ENCODE results near the gene CCDC192.

Gene CCDC192

DNA sequence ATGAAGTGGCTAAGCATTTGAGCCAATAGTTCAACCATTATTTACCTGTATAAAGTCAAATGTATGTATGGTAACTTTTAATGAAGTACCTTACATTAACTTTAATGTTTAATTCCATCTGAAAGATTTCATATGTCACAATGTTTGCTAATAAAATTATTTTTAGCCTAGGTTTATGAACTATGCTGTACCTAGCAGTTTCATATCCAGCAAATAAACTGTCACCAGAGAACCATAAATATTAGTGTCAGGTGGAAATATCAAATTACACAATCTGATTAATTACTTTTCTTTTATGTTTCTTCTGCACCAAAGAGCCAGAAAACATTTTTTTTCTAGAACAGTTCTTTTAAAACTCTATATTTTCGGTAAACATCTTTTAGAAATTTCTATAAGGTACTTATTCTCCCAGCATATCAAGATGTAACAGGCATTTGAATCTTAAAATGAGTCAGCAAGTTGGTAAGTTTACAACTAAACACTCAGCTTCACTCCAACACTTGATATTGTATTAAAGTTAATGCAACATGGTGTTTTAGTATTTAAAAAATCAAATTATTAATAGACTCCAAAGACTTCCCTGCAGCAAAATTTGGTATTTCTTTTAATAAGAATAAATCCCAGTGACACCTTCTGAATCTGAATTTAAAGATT, 8.5 kb upstream of the CCDC192 start:
- no peak for DNase-seq (ENCODE audit: extremely low read depth, insufficient read length)
- TF ChIP-seq, protein P1, sequence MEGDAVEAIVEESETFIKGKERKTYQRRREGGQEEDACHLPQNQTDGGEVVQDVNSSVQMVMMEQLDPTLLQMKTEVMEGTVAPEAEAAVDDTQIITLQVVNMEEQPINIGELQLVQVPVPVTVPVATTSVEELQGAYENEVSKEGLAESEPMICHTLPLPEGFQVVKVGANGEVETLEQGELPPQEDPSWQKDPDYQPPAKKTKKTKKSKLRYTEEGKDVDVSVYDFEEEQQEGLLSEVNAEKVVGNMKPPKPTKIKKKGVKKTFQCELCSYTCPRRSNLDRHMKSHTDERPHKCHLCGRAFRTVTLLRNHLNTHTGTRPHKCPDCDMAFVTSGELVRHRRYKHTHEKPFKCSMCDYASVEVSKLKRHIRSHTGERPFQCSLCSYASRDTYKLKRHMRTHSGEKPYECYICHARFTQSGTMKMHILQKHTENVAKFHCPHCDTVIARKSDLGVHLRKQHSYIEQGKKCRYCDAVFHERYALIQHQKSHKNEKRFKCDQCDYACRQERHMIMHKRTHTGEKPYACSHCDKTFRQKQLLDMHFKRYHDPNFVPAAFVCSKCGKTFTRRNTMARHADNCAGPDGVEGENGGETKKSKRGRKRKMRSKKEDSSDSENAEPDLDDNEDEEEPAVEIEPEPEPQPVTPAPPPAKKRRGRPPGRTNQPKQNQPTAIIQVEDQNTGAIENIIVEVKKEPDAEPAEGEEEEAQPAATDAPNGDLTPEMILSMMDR (IDR thresholded peaks at IDR 0.05; ENCODE audit: insufficient read depth, low read length, poor library complexity, severe bottlenecking) = no peak
- Histone ChIP-seq H3K36me3 (ENCODE audit: control insufficient read depth, insufficient read depth, low read length) (no peaks in the 10 kb centered on the region), H3K4me3 (replicated peaks; ENCODE audit: low read depth, low read length) (no peak overlapping the region), H3K27me3 (replicated peaks; ENCODE audit: control insufficient read depth, insufficient read depth, low read length) (no peaks in the 10 kb centered on the region)

DNA sequence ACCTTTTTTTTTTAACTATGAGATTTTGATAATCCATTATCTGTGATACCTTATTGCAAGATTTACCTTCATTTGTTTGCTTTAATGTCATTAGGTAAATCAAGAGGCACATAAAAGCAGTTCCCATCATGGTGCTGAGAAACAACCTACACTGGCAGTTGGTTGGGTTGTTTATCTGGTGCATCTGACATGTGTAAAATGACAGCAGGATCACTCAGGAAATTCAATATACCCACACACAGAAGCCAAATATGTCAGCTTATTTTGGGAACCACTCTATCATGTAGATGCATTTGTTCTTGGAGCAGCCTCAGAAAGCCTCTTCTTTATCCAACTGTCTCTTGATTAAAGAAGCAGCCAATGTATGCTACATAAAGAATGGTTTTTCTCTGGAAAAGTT, 7.8 kb upstream of the CCDC192 start:
- no peak for DNase-seq (ENCODE audit: extremely low read depth, insufficient read length)
- TF ChIP-seq, protein P1 (IDR thresholded peaks at IDR 0.05; ENCODE audit: insufficient read depth, low read length, poor library complexity, severe bottlenecking) = no peak
- no peak overlapping the region for H3K4me3 ChIP-seq (replicated peaks; ENCODE audit: low read depth, low read length)
- no peaks in the 10 kb centered on the region for H3K27me3 ChIP-seq (replicated peaks; ENCODE audit: control insufficient read depth, insufficient read depth, low read length)
- H3K36me3 ChIP-seq (ENCODE audit: control insufficient read depth, insufficient read depth, low read length) = no peaks in the 10 kb centered on the region

DNA sequence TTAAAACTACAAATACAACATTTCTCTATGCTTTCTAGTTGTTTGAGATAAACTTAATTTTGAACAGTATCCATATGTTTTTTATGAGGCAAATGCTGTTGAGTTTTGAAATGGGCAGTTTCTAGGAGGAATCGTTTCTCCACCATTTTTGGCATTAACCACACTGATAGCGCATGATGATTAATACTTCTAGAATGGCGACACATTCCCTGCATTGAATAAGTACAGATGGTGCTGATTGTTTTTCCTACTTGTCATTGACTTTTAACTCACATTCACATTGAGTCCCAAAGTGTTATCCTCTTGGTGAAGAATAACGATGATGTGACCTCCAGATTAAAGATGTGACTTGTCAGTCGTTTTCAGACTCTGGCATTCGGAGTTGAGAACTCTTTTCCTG, 6.5 kb upstream of the CCDC192 start:
- Histone ChIP-seq H3K36me3 (ENCODE audit: control insufficient read depth, insufficient read depth, low read length) (no peaks in the 10 kb centered on the region), H3K27me3 (replicated peaks; ENCODE audit: control insufficient read depth, insufficient read depth, low read length) (no peaks in the 10 kb centered on the region), H3K4me3 (replicated peaks; ENCODE audit: low read depth, low read length) (no peak overlapping the region)
- TF ChIP-seq, protein P1 (IDR thresholded peaks at IDR 0.05; ENCODE audit: insufficient read depth, low read length, poor library complexity, severe bottlenecking) = no peak
- DNase-seq (ENCODE audit: extremely low read depth, insufficient read length) = no peak

DNA sequence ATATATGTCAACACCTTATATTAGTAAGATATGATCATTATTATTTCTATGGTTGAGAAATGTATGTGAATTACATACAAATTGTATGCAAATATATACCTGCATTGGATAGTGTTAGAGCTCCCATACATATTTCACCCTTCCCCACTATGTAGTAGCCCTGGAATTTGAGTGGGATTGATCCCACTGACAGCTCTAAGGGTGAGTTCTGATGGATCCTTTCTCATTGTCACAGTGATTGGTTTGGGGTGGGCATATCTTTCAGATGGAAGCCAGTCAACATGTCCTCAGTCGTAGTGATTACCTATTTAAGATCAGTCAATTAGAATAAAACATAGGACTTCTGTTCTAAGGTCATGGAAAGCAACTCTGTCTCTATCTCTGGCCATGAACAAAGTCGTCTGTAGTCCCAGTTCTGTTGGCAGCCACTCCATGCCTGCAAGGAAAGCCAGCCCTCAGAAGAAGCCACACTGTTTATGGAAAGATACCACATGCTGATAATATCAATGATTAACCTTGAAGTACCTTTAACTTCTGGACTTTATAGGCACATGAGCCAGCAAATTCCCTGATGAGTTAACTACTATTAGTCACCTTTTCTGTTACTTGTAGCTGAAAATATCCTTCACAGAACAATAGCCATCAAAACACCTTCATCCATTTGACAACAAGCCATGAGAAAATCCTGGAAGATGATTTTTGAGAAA, 5.1 kb upstream of the CCDC192 start:
- H3K4me3 ChIP-seq (replicated peaks; ENCODE audit: low read depth, low read length) = no peak overlapping the region
- DNase-seq (ENCODE audit: extremely low read depth, insufficient read length) = no peak
- H3K36me3 ChIP-seq (ENCODE audit: control insufficient read depth, insufficient read depth, low read length) = no peaks in the 10 kb centered on the region
- TF ChIP-seq, protein P1 (IDR thresholded peaks at IDR 0.05; ENCODE audit: insufficient read depth, low read length, poor library complexity, severe bottlenecking) = no peak
- H3K27me3 ChIP-seq (replicated peaks; ENCODE audit: control insufficient read depth, insufficient read depth, low read length) = no peaks in the 10 kb centered on the region

DNA sequence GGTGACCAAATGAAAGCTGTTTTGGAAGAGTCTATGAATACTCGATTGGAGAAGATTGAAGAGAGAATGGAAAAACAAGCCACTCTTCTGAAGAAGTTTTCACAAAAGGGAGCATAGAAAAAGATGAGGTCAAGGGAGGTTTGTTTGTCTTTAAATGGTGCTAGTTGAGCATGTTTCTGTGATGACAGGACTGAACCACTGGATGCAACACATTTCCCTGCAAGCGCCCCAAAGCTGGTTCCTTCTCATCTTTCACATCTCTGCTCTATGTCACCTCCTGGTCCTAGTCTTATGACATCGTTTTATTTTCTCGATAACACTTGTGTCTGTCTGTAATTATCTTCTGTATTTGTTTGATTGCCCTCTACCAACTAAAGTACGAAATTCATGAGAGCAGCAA, 3.8 kb upstream of the CCDC192 start:
- Histone ChIP-seq H3K4me3 (replicated peaks; ENCODE audit: low read depth, low read length) (no peak overlapping the region), H3K36me3 (ENCODE audit: control insufficient read depth, insufficient read depth, low read length) (no peaks in the 10 kb centered on the region), H3K27me3 (replicated peaks; ENCODE audit: control insufficient read depth, insufficient read depth, low read length) (no peaks in the 10 kb centered on the region)
- no peak for DNase-seq (ENCODE audit: extremely low read depth, insufficient read length)
- TF ChIP-seq, protein P1 (IDR thresholded peaks at IDR 0.05; ENCODE audit: insufficient read depth, low read length, poor library complexity, severe bottlenecking) = no peak

Data from GM06990 (cell line).